Mesendoderm (in vitro differentiated cells): ENCODE data around the gene COL4A5. TPM values are rescaled to one million over a fixed set of nuclear protein-coding genes. Genes with fewer than 3 reads are reported as not detected.
"Not testable (repeated sequence)": the region's sequence is repeated elsewhere in the genome, so short reads cannot be mapped to it uniquely, and the experiment has no call there.

Experiments used
- DNase-seq: peaks from one replicate; pipeline ENCODE4 v3.0.0; 2013
- H2AK5ac ChIP-seq: 2 replicates; pipeline ENCODE4 v1.6.1; 2013; ENCODE audit warnings: low read length, inconsistent platforms
- H2BK120ac ChIP-seq: 2 replicates; pipeline ENCODE4 v1.6.1; 2013; ENCODE audit warnings: low read depth, mild to moderate bottlenecking, low read length, moderate library complexity, mixed read lengths
- H2BK15ac ChIP-seq: replicated peaks from 2 replicates; pipeline ENCODE4 v1.6.1; 2013; ENCODE audit warnings: low read depth, mild to moderate bottlenecking, moderate library complexity
- H2BK5ac ChIP-seq: 2 replicates; pipeline ENCODE4 v1.6.1; 2013; ENCODE audit warnings: low read length, inconsistent platforms
- H3K18ac ChIP-seq: 2 replicates; pipeline ENCODE4 v1.6.1; 2013; ENCODE audit warnings: mild to moderate bottlenecking, low read length, mixed read lengths
- H3K23ac ChIP-seq: one replicate; pipeline ENCODE4 v1.6.1; 2013; ENCODE audit warnings: low read length
- H3K27ac ChIP-seq: 2 replicates; pipeline ENCODE4 v1.5.1; 2013; ENCODE audit warnings: low read depth, mild to moderate bottlenecking, inconsistent platforms, low read length, moderate library complexity
- H3K27me3 ChIP-seq: 2 replicates; pipeline ENCODE4 v1.6.1; 2013; ENCODE audit warnings: low read length, control low read depth, mild to moderate bottlenecking, inconsistent platforms; ENCODE audit not compliant: insufficient read depth, poor library complexity
- H3K36me3 ChIP-seq: 2 replicates; pipeline ENCODE4 v1.6.1; 2013; ENCODE audit warnings: low read length, inconsistent platforms; ENCODE audit not compliant: control insufficient read depth, insufficient read depth
- H3K4ac ChIP-seq: one replicate; pipeline ENCODE4 v1.6.1; 2013; ENCODE audit warnings: low read depth, mild to moderate bottlenecking, low read length, moderate library complexity
- H3K4me1 ChIP-seq: 2 replicates; pipeline ENCODE4 v1.6.1; 2013; ENCODE audit warnings: low read depth, low read length, inconsistent platforms; ENCODE audit not compliant: control insufficient read depth
- H3K4me2 ChIP-seq: 2 replicates; pipeline ENCODE4 v1.6.1; 2013; ENCODE audit warnings: low read length
- H3K4me3 ChIP-seq: 2 replicates; pipeline ENCODE4 v1.5.1; 2013; ENCODE audit warnings: mild to moderate bottlenecking, low read length
- H3K56ac ChIP-seq: one replicate; pipeline ENCODE4 v1.6.1; 2013; ENCODE audit warnings: low read length
- H3K79me1 ChIP-seq: 2 replicates; pipeline ENCODE4 v1.6.1; 2013; ENCODE audit warnings: low read length, inconsistent platforms
- H3K79me2 ChIP-seq: 2 replicates; pipeline ENCODE4 v1.6.1; 2013; ENCODE audit warnings: mild to moderate bottlenecking, low read length; ENCODE audit not compliant: control insufficient read depth, insufficient read depth
- H3K9ac ChIP-seq: 2 replicates; pipeline ENCODE4 v1.6.1; 2013; ENCODE audit warnings: low read length, inconsistent platforms
- H4K5ac ChIP-seq: one replicate; pipeline ENCODE4 v1.6.1; 2013; ENCODE audit warnings: low read length
- H4K8ac ChIP-seq: one replicate; pipeline ENCODE4 v1.6.1; 2013; ENCODE audit warnings: low read depth, mild to moderate bottlenecking, control low read depth, low read length, moderate library complexity
- WGBS: extraction: QIAGEN DNeasy Blood & Tissue Kit; methylation state at CpG from one replicate; pipeline ENCODE4 v1.1.7; 2013; ENCODE audit warnings: low lambda C conversion rate, missing lambda C conversion rate; ENCODE audit not compliant: insufficient coverage; ENCODE audit errors: extremely low coverage; 5-methylcytosine and 5-hydroxymethylcytosine counted together
- polyA plus RNA-seq, 2 experiments: library from polyadenylated mRNA; stranded (reverse); fragments of 200-250 nt; gene quantifications; one replicate each; pipeline ENCODE4 v1.2.3, GENCODE V29; 2013

COL4A5 gene
- polyA plus RNA-seq (2013, experiment 1 of 2), result 7.2 TPM
- polyA plus RNA-seq (2013, experiment 2 of 2), result 7.3 TPM

DNA sequence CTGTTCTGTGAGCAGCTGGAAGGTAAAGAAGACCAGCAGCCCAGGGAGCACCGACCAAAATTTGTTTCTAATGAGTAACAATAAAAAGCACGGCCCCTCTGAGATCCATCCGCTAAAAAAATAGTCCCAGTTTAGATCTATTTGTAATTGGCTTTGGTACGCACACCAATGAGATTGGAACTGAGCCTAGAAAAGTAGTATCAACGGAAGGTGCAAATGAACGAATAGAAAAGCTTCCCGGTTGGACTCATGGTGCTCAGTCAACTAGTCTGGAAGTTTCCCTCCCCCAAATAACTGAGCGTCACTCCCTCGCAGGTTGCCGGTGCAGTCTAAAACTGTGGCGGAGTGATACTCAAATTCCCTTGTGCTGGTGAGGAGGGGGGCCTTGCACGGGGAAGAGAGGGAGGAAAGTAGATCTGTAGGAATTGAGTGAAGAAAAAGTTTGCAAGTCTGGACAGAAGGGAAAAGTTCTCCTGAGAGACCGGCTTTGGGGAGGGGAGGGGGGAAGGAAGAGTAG, at the start of gene COL4A5:
COL4A5 (plus strand) TSS at position 413 of the 517 bp plus-strand sequence. CDS start 288 bp downstream, outside the sequence.
- no peak within 1 kb of the TSS for H3K23ac ChIP-seq
- no peaks in the 10 kb centered on the region for H3K36me3 ChIP-seq
- no peak within 1 kb of the TSS for H2AK5ac ChIP-seq
- H3K9ac ChIP-seq, result peak within 1 kb of the TSS; percentile 81
- peak within 1 kb of the TSS; percentile 96 for H3K56ac ChIP-seq
- H3K27me3 ChIP-seq, result no peaks in the 10 kb centered on the region
- H2BK5ac ChIP-seq, result no peak within 1 kb of the TSS
- H2BK15ac ChIP-seq, result no peak within 1 kb of the TSS
- peak within 1 kb of the TSS; percentile 58 for H3K4me2 ChIP-seq
- H3K79me2 ChIP-seq, result peaks cover 7% of the 10 kb centered on the region
- H4K5ac ChIP-seq, result no peak within 1 kb of the TSS
- H2BK120ac ChIP-seq, result peak within 1 kb of the TSS; percentile 51
- no peaks in the 10 kb centered on the region for H3K79me1 ChIP-seq
- peak within 1 kb of the TSS; percentile 77 for H3K4me3 ChIP-seq
- peak within 1 kb of the TSS; percentile 90 for H3K18ac ChIP-seq
- H4K8ac ChIP-seq, result no peak within 1 kb of the TSS
- no CpG with 5 or more reads among the region's 13 CpGs for WGBS
- peak within 1 kb of the TSS; percentile 81 for H3K27ac ChIP-seq
- peak within 1 kb of the TSS; percentile 91 for H3K4ac ChIP-seq
- no peaks in the 10 kb centered on the region for H3K4me1 ChIP-seq
- peak; percentile 95 for DNase-seq

DNA sequence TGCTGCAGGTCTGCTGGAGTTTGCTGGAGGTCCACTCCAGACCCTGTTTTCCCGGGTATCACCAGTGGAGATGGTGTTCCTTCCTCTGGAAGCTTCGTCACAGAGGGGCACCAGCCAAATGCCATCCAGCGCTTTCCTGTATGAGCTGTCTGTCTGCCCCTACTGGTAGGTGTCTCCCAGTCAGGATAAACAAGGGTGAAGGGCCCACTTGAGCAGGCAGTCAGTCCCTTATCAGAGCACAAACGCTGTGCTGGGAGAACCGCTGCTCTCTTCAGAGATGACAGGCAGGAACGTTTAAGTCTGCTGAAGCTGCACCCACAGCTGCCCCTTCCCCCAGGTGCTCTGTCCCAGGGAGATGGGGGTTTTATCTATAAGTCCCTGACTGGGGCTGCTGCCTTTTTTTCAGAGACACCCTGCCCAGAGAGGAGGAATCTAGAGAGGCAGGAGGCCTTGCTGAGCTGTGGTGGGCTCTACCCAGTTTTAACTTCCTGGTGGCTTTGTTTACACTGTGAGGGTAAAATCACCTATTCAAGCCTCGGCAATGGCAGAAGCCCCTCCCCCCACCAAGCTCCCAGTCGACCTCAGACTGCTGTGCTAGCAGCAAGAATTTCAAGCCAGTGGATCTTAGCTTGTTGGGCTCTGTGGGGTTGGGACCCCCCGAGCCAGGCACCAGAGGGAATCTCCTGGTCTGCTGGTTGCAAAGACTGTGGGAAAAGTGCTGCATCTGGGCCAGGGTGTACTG, 48.5 kb upstream of the COL4A5 start:
- H3K4ac ChIP-seq, H2BK5ac ChIP-seq, H3K79me1 ChIP-seq, H4K8ac ChIP-seq, H3K4me2 ChIP-seq, H3K4me3 ChIP-seq, H2BK15ac ChIP-seq, H3K9ac ChIP-seq, H2BK120ac ChIP-seq, H3K79me2 ChIP-seq, H4K5ac ChIP-seq, H3K18ac ChIP-seq, H2AK5ac ChIP-seq, H3K36me3 ChIP-seq, H3K56ac ChIP-seq, H3K4me1 ChIP-seq, H3K27me3 ChIP-seq, H3K23ac ChIP-seq, DNase-seq: not testable (repeated sequence)
- H3K27ac ChIP-seq, result peak overlapping the region; percentile 11
- WGBS, result no CpG with 5 or more reads among the region's 9 CpGs

DNA sequence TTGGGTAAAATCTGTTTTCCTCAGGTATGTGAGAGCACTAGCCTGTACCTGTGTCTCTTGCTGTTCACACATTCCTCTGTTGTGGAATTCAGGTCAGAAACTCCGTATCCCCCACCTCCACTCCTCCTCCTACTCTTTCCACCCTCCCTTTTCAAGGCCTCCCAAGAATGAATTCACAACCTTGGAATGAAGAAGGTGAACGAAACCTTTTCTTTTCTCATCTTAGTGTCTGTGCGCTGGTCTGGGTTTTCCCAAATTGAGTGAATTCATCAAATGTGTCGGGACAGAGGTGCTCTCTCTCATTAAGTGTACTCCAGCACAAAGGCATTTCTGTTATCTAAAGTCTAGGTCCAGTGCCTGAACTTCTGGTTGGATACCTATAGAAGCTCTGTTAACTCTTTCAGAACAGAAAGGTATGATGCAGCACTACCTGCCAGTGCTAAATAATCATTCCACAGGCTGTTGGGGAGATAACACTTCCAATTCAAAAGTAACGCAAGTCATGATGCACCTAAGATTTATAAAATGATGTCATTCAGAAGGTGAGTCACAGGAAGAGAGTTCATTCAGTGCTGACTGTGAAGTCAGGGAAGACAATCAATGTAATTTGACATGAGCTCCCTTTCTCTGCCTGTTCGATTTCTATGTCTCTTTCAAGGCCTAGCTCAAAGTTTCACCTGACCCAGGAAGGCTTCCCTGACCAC, 43.3 kb upstream of the COL4A5 start:
- no peak overlapping the region for H4K5ac ChIP-seq
- H2BK120ac ChIP-seq, result no peak overlapping the region
- no peak overlapping the region for H3K23ac ChIP-seq
- peak; percentile 90 for DNase-seq
- no peak overlapping the region for H3K56ac ChIP-seq
- no peak overlapping the region for H2BK15ac ChIP-seq
- H3K4ac ChIP-seq, result no peak overlapping the region
- no CpG with 5 or more reads among the region's 6 CpGs for WGBS
- no peak overlapping the region for H3K9ac ChIP-seq
- H2AK5ac ChIP-seq, result no peak overlapping the region
- H3K79me1 ChIP-seq, result no peaks in the 10 kb centered on the region
- H3K79me2 ChIP-seq, result no peaks in the 10 kb centered on the region
- no peak overlapping the region for H3K4me2 ChIP-seq
- H2BK5ac ChIP-seq, result no peak overlapping the region
- H3K27ac ChIP-seq, result peak overlapping the region; percentile 61
- no peak overlapping the region for H4K8ac ChIP-seq
- H3K36me3 ChIP-seq, result no peaks in the 10 kb centered on the region
- no peak overlapping the region for H3K4me3 ChIP-seq
- no peaks in the 10 kb centered on the region for H3K27me3 ChIP-seq
- peaks cover 2% of the 10 kb centered on the region for H3K4me1 ChIP-seq
- peak overlapping the region; percentile 60 for H3K18ac ChIP-seq

DNA sequence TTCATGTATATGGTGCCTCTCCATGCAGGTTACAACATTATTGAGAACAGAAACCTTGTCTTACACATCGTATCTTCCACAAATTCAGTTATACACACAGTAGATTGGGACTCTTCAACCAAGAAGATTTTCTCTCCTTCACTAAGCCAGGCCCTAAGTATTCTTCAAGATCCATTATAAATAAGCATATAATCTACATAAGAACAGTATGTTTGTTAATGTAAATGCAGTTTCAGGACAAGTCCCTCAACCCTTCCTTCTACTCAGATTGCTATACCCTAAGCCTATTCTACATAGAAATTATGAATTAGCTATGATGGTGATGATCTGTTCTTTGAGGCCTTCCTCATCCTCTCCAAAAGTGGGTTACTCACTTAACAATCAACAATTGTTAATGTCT, 42.7 kb upstream of the COL4A5 start:
- no peak overlapping the region for H3K4me2 ChIP-seq
- no peak overlapping the region for H2AK5ac ChIP-seq
- no peak overlapping the region for H2BK120ac ChIP-seq
- no peak overlapping the region for H3K4ac ChIP-seq
- no peaks in the 10 kb centered on the region for H3K79me2 ChIP-seq
- H3K27ac ChIP-seq, result peak overlapping the region; percentile 61
- H3K18ac ChIP-seq, result no peak overlapping the region
- peaks cover 2% of the 10 kb centered on the region for H3K4me1 ChIP-seq
- no CpG with 5 or more reads among the region's 1 CpG for WGBS
- no peak overlapping the region for H2BK5ac ChIP-seq
- H3K27me3 ChIP-seq, result no peaks in the 10 kb centered on the region
- no peak overlapping the region for H4K5ac ChIP-seq
- H4K8ac ChIP-seq, result no peak overlapping the region
- H2BK15ac ChIP-seq, result no peak overlapping the region
- no peak overlapping the region for H3K9ac ChIP-seq
- no peak overlapping the region for H3K4me3 ChIP-seq
- no peak for DNase-seq
- no peaks in the 10 kb centered on the region for H3K79me1 ChIP-seq
- no peaks in the 10 kb centered on the region for H3K36me3 ChIP-seq
- no peak overlapping the region for H3K23ac ChIP-seq
- H3K56ac ChIP-seq, result no peak overlapping the region

DNA sequence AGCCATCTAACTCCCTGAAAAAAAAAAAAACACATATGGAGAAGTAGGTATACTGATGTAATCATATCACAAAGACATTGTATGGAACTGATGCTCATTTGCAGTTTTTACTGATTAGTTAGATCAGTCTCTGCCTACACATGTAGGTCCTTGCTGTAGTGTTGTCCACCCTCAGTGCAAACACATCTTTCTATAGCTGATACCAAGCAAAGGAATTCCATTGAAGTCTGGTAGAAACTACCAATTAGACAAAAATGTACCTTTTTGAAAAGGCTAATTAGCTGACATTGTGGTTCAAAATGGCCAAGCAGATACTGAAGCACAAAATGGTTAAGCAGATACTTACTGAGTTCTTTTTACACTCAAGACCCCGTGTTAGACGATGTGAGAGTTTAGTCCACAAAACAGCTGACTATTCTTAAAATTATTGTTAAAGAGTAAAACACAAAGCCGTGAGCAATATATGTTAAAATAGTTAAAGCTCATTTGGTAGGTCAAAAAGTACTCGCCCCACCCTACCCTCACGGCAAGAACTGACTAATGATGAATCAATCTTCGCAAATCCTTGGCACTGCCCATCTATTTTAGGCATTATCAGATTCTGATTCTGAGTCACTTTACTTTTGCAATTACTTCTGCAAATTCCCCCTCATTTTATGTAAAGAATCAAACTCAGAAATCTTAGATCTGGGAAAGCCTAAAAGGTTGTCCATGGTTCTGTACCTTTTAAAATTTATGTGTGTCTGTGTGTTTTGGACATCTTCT, 41.8 kb upstream of the COL4A5 start:
- Histone ChIP-seq H3K36me3 (no peaks in the 10 kb centered on the region), H2AK5ac (no peak overlapping the region), H3K4ac (no peak overlapping the region), H3K27ac (no peak overlapping the region), H3K18ac (no peak overlapping the region), H4K8ac (no peak overlapping the region), H3K56ac (no peak overlapping the region), H2BK5ac (no peak overlapping the region), H3K27me3 (no peaks in the 10 kb centered on the region), H3K4me3 (no peak overlapping the region), H3K4me2 (no peak overlapping the region), H3K79me2 (no peaks in the 10 kb centered on the region), H4K5ac (no peak overlapping the region), H3K4me1 (peaks cover 2% of the 10 kb centered on the region), H3K23ac (no peak overlapping the region), H2BK15ac (no peak overlapping the region), H3K79me1 (no peaks in the 10 kb centered on the region), H3K9ac (no peak overlapping the region), H2BK120ac (no peak overlapping the region)
- DNase-seq, result no peak
- WGBS, result no CpG with 5 or more reads among the region's 6 CpGs
